SU-DHL-6 (cell line): Measurements from ENCODE around the gene HASPIN.

ENCODE experiments used
- H2AFZ ChIP-seq: fragments of 200-600 bp; sonication (generic); 2 replicates; pipeline ENCODE4 v1.6.1; 2014; ENCODE audit warnings: low read depth, mild to moderate bottlenecking, moderate library complexity, mixed read lengths, antibody characterized with exemption, low read length; ENCODE audit not compliant: severe bottlenecking
- H3F3A ChIP-seq: fragments of 200-600 bp; shearing (Covaris generic); 2 replicates; pipeline ENCODE4 v1.6.0; 2016; ENCODE audit warnings: antibody characterized with exemption, mild to moderate bottlenecking; ENCODE audit not compliant: insufficient read depth
- H3K27ac ChIP-seq: fragments of 200-600 bp; sonication (generic); 2 replicates; pipeline ENCODE4 v1.5.1; 2016; ENCODE audit warnings: low read depth, mild to moderate bottlenecking, low read length, moderate library complexity, mixed read lengths
- H3K27me3 ChIP-seq: fragments of 200-600 bp; sonication (generic), shearing (Covaris generic); 2 replicates; pipeline ENCODE4 v1.6.0; 2014; ENCODE audit warnings: mild to moderate bottlenecking, low read length
- H3K36me3 ChIP-seq: fragments of 200-600 bp; sonication (generic); 2 replicates; pipeline ENCODE4 v1.6.1; 2014; ENCODE audit warnings: mild to moderate bottlenecking, low read length, mixed read lengths
- H3K4me2 ChIP-seq: fragments of 300-600, 200-600 bp; shearing (Covaris generic), sonication (generic); 2 replicates; pipeline ENCODE4 v1.6.0; 2014; ENCODE audit warnings: low read length, low read depth, mild to moderate bottlenecking; ENCODE audit not compliant: poor library complexity, severe bottlenecking
- H3K4me3 ChIP-seq: fragments of 200-600 bp; sonication (generic); 2 replicates; pipeline ENCODE4 v1.5.1; 2014; ENCODE audit warnings: antibody characterized with exemption, low read length, mild to moderate bottlenecking, mixed read lengths; ENCODE audit not compliant: insufficient read depth, poor library complexity, severe bottlenecking
- H3K79me2 ChIP-seq: fragments of 200-600 bp; sonication (generic); 2 replicates; pipeline ENCODE4 v1.6.1; 2014; ENCODE audit warnings: mild to moderate bottlenecking, low read length, moderate library complexity; ENCODE audit not compliant: insufficient read depth
- H3K9ac ChIP-seq: fragments of 200-600 bp; sonication (generic); 2 replicates; pipeline ENCODE4 v1.7.0; 2014; ENCODE audit warnings: mild to moderate bottlenecking, low read length
- H3K9me2 ChIP-seq: fragments of 200-600 bp; sonication (generic); replicated peaks from 2 replicates; pipeline ENCODE4 v1.6.1; 2014; ENCODE audit warnings: low read length; ENCODE audit not compliant: insufficient read depth
- H3K9me3 ChIP-seq: fragments of 200-600 bp; sonication (generic); 2 replicates; pipeline ENCODE4 v1.6.1; 2014; ENCODE audit warnings: low read length, mixed read lengths; ENCODE audit not compliant: insufficient read depth
- H4K20me1 ChIP-seq: fragments of 200-600 bp; sonication (generic); 2 replicates; pipeline ENCODE4 v1.6.1; 2014; ENCODE audit warnings: low read depth, mild to moderate bottlenecking, antibody characterized with exemption, low read length, moderate library complexity, mixed read lengths
- EZH2phosphoT487 ChIP-seq: fragments of 200-600 bp; sonication (generic), shearing (Covaris generic); conservative IDR thresholded peaks from 2 replicates; pipeline ENCODE4 v1.6.1; 2018; ENCODE audit warnings: mild to moderate bottlenecking, antibody characterized with exemption, low read length, moderate library complexity, mixed read lengths
- TF ChIP-seq, protein P1 (sequence below): fragments of 200-600 bp; sonication (generic); IDR thresholded peaks from one replicate; pipeline ENCODE4 v1.5.1; 2017; ENCODE audit warnings: antibody characterized with exemption, mild to moderate bottlenecking, low read length, moderate library complexity; ENCODE audit not compliant: insufficient read depth, poor library complexity, severe bottlenecking

Gene HASPIN

DNA sequence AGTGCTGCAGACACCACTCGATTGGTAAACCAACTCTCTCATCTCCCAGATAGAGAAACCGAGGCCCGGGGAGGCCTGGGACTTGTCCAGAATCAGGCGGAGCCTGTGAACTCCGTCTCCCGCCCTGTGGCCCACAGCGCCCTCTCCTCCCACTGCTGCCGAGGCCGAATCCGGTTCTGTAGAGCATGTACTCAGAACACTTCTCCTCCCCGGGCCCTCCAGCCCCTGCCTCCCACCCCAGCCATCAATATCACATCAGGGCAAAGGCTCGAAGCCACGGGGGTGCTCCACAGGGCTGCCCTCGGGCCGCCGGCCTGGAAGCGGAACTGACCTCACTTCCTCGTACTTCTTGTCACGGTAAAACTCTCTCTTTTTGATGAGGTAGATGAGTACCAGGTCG, 42.1 kb upstream of the HASPIN start:
- H3K9ac ChIP-seq, result no peak overlapping the region
- TF ChIP-seq, protein P1, sequence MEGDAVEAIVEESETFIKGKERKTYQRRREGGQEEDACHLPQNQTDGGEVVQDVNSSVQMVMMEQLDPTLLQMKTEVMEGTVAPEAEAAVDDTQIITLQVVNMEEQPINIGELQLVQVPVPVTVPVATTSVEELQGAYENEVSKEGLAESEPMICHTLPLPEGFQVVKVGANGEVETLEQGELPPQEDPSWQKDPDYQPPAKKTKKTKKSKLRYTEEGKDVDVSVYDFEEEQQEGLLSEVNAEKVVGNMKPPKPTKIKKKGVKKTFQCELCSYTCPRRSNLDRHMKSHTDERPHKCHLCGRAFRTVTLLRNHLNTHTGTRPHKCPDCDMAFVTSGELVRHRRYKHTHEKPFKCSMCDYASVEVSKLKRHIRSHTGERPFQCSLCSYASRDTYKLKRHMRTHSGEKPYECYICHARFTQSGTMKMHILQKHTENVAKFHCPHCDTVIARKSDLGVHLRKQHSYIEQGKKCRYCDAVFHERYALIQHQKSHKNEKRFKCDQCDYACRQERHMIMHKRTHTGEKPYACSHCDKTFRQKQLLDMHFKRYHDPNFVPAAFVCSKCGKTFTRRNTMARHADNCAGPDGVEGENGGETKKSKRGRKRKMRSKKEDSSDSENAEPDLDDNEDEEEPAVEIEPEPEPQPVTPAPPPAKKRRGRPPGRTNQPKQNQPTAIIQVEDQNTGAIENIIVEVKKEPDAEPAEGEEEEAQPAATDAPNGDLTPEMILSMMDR, result no peak
- TF ChIP-seq EZH2phosphoT487, result no peak
- no peaks in the 10 kb centered on the region for H3K79me2 ChIP-seq

DNA sequence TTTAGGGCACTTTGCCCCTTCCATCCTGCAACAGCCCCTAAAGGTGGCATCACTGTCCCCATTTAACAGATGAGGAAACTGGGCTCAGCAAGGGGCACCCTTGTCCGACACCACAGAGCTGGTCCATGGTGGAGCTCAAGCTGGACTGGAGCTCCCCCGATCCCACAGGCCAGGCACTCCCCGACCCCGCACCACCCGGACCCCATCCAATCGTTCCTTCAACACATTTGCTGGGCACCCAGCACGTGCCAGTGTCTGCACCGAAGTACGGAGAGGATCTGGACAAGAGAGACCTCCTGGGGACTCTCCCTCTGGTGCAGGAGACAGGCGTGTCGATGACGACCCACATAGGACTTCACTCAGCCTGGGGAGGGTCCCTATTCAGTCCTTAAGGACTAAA, 41.7 kb upstream of the HASPIN start:
- Histone ChIP-seq H3K4me3 (no peak overlapping the region), H4K20me1 (no peaks in the 10 kb centered on the region), H3K36me3 (no peaks in the 10 kb centered on the region), H3K9ac (no peak overlapping the region), H3K27ac (no peak overlapping the region), H3F3A (no peaks in the 10 kb centered on the region; the same call in 1 of the 2 replicates), H3K4me2 (no peak overlapping the region), H3K9me2 (no peaks in the 10 kb centered on the region), H3K9me3 (no peaks in the 10 kb centered on the region), H3K27me3 (no peaks in the 10 kb centered on the region), H2AFZ (no peak overlapping the region), H3K79me2 (no peaks in the 10 kb centered on the region)
- TF ChIP-seq, protein P1, result no peak
- TF ChIP-seq EZH2phosphoT487, result no peak

More for the DNA sequence above, 42.1 kb upstream of the HASPIN start:
- no peaks in the 10 kb centered on the region for H4K20me1 ChIP-seq
- no peaks in the 10 kb centered on the region for H3K9me2 ChIP-seq
- H3K9me3 ChIP-seq, result no peaks in the 10 kb centered on the region
- no peak overlapping the region for H3K4me3 ChIP-seq
- no peak overlapping the region for H3K27ac ChIP-seq
- no peaks in the 10 kb centered on the region for H3K27me3 ChIP-seq
- no peaks in the 10 kb centered on the region; the same call in 1 of the 2 replicates for H3F3A ChIP-seq
- H3K36me3 ChIP-seq, result no peaks in the 10 kb centered on the region
- H2AFZ ChIP-seq, result no peak overlapping the region
- H3K4me2 ChIP-seq, result no peak overlapping the region

DNA sequence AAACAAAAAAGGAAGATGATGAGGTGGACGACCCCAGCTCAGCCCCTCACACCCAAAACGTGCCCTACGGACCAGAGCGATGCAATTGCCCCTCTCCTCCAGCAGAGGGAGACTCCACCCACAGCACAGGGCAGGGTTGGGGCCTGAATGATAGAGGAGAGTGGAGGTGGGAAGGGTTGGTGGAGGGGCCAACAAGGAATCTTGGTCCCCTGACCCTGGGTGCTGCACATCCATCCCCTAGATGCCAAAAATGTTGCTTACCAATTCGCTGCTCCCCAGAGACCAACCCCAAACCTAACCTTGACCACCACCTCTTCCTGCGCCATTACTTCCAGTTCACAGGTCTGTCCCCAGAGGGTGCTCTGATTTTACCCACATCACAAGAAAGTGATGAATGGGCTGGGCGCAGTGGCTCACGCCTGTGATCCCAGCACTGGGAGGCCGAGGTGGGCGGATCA, 40.6 kb upstream of the HASPIN start:
- Histone ChIP-seq H3K79me2 (no peaks in the 10 kb centered on the region), H3K9me2 (no peaks in the 10 kb centered on the region), H3K9me3 (no peaks in the 10 kb centered on the region), H3K4me3 (no peak overlapping the region), H2AFZ (no peak overlapping the region), H4K20me1 (no peaks in the 10 kb centered on the region), H3K4me2 (no peak overlapping the region), H3K27me3 (no peaks in the 10 kb centered on the region), H3K36me3 (no peaks in the 10 kb centered on the region), H3K9ac (no peak overlapping the region), H3F3A (no peaks in the 10 kb centered on the region; the same call in 1 of the 2 replicates), H3K27ac (no peak overlapping the region)
- TF ChIP-seq, protein P1, result peak; percentile 95
- TF ChIP-seq EZH2phosphoT487, result no peak
